Measurements from ENCODE around the gene RNU6-7. TPM values are rescaled to one million over a fixed set of nuclear protein-coding genes. Genes with fewer than 3 reads are reported as not detected.

The RNU6-7 gene
- total and polyA plus RNA-seq, 10 of the 15 experiments (the other 5 are each of a cell fraction or from before 2014, with no cell fraction given), result not detected

DNA sequence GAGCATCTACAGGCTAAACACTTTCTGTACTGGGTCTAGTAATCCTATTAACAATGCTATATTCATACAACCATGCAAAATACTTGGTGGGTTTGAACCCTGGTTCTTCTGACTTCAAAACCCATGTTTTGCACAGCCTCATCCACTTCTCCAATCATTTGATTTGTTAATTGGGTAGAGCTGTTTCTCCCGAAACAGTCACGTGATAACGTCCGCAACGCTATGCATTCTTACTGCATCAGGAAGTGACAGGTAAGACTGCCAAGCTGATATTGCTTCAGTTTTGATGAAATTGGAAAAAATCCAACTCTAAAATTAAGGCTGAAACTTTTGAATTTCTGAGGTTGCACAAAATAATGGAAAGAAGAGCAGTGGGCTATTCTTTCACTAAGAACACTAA is 30.4 kb upstream of the RNU6-7 start:
- Histone ChIP-seq H3K36me3 (ENCODE audit: control insufficient read depth in 2 of 2, insufficient read depth in 2 of 2, low read length in 1 of 2) (no peaks in the 10 kb centered on the region), H4K20me1 (ENCODE audit: control insufficient read depth, insufficient read depth) (no peaks in the 10 kb centered on the region), H3K4me2 (ENCODE audit: control insufficient read depth, insufficient read depth) (no peak overlapping the region), H3K27ac (ENCODE audit: control insufficient read depth, insufficient read depth) (no peak overlapping the region), H3K4me1 (ENCODE audit: control insufficient read depth, insufficient read depth, low read length) (no peaks in the 10 kb centered on the region), H3K27me3 (replicated peaks in 1 of 2; ENCODE audit: control insufficient read depth in 2 of 2, insufficient read depth in 2 of 2, low read length in 1 of 2) (no peaks in the 10 kb centered on the region), H3K4me3 (no peak overlapping the region), H3K79me2 (ENCODE audit: control insufficient read depth, insufficient read depth, low read length) (no peaks in the 10 kb centered on the region), H3K9me3 (replicated peaks; ENCODE audit: control insufficient read depth, insufficient read depth, low read length) (no peaks in the 10 kb centered on the region), H3K9ac (ENCODE audit: control insufficient read depth, insufficient read depth, low read length) (no peak overlapping the region), H2AFZ (ENCODE audit: control insufficient read depth, low read depth, low read length) (no peak overlapping the region)
- ChIA-PET POLR2A (no interaction called here), CTCF (interaction anchor here (0.7 kb wide), 1 partner anchor 12 kb away, joined by 3 read pairs; no protein-coding TSS in a partner anchor), RAD21 (ENCODE audit: unreplicated experiment) (no interaction called here), SMC1A (ENCODE audit: uncharacterized antibody, unreplicated experiment) (no interaction called here)
- intact Hi-C loops (cut with micrococcal nuclease; ENCODE audit: unreplicated experiment) (no loop called here), in situ Hi-C loops (cut with MboI) (no loop called here)
- WGBS (ENCODE audit: insufficient coverage, insufficient replicate concordance, low lambda C conversion rate, missing lambda C conversion rate), result 95% methylated on average over 5 of the region's 5 CpGs
- FAIRE-seq, result no peak
- ATAC-seq, result no peak
- BruUV-seq (replicated peaks), result no TSS peak
- no peak for DNase-seq (ENCODE audit: low read depth, low spot score)
- TF ChIP-seq IKZF2 (IDR thresholded peaks at IDR 0.05) (no peak), MXI1 (IDR thresholded peaks at IDR 0.05; ENCODE audit: low read depth, low read length) (no peak), YBX1 (IDR thresholded peaks at IDR 0.05) (no peak), WRNIP1 (IDR thresholded peaks at IDR 0.05; ENCODE audit: borderline replicate concordance, low read depth, low read length) (no peak), NR2C2 (IDR thresholded peaks at IDR 0.05; ENCODE audit: borderline replicate concordance, control insufficient read depth, insufficient read length, low read depth) (no peak), IRF5 (IDR thresholded peaks at IDR 0.05; ENCODE audit: borderline replicate concordance) (no peak), SP1 (IDR thresholded peaks at IDR 0.05; ENCODE audit: low read depth, low read length) (no peak), USF1 (IDR thresholded peaks at IDR 0.05; ENCODE audit: borderline replicate concordance, extremely low read length, insufficient read depth, low read depth, low read length) (no peak), ZZZ3 (IDR thresholded peaks at IDR 0.05; ENCODE audit: control insufficient read depth, insufficient read length, low read depth) (no peak), HSF1 (IDR thresholded peaks at IDR 0.05; ENCODE audit: low read depth, low read length) (no peak), EGR1 (IDR thresholded peaks at IDR 0.05; ENCODE audit: borderline replicate concordance in 1 of 2, low read depth in 2 of 2, low read length in 2 of 2) (no peak), CEBPB (IDR thresholded peaks at IDR 0.05; ENCODE audit: borderline replicate concordance in 1 of 2, low read depth in 2 of 2, low read length in 2 of 2) (no peak), ZNF622 (IDR thresholded peaks at IDR 0.05) (no peak), ZBED1 (IDR thresholded peaks at IDR 0.05; ENCODE audit: borderline replicate concordance) (no peak), E4F1 (IDR thresholded peaks at IDR 0.05; ENCODE audit: borderline replicate concordance, partially characterized antibody) (no peak)
- TF ChIP-seq, protein P1, sequence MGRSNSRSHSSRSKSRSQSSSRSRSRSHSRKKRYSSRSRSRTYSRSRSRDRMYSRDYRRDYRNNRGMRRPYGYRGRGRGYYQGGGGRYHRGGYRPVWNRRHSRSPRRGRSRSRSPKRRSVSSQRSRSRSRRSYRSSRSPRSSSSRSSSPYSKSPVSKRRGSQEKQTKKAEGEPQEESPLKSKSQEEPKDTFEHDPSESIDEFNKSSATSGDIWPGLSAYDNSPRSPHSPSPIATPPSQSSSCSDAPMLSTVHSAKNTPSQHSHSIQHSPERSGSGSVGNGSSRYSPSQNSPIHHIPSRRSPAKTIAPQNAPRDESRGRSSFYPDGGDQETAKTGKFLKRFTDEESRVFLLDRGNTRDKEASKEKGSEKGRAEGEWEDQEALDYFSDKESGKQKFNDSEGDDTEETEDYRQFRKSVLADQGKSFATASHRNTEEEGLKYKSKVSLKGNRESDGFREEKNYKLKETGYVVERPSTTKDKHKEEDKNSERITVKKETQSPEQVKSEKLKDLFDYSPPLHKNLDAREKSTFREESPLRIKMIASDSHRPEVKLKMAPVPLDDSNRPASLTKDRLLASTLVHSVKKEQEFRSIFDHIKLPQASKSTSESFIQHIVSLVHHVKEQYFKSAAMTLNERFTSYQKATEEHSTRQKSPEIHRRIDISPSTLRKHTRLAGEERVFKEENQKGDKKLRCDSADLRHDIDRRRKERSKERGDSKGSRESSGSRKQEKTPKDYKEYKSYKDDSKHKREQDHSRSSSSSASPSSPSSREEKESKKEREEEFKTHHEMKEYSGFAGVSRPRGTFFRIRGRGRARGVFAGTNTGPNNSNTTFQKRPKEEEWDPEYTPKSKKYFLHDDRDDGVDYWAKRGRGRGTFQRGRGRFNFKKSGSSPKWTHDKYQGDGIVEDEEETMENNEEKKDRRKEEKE (IDR thresholded peaks at IDR 0.05), result no peak

Data from GM12878 (cell line).